Sigmoid colon (tissue), 7 donors: ENCODE results near the gene ARRB1. TPM values are rescaled to one million over a fixed set of nuclear protein-coding genes. Genes with fewer than 3 reads are reported as not detected.

Experiments
- DNase-seq: peaks from one replicate; pipeline ENCODE4 v3.0.0-alpha.2; 2019
- H3K27ac ChIP-seq, 4 donors: fragments of 200-600 bp; sonication (generic); one replicate each; pipeline ENCODE4 v1.5.1; 2016 to 2019; ENCODE audit warnings: mild to moderate bottlenecking in 1 of 4
- H3K27me3 ChIP-seq, 3 donors: fragments of 200-600 bp; sonication (generic); one replicate each; pipeline ENCODE4 v1.5.1; 2019; ENCODE audit warnings: mild to moderate bottlenecking in 1 of 3
- H3K36me3 ChIP-seq, 4 donors: fragments of 200-600 bp; sonication (generic); one replicate each; pipeline ENCODE4 v1.5.1; 2016 to 2019
- H3K4me1 ChIP-seq, 4 donors: fragments of 200-600 bp; sonication (generic); one replicate each; pipeline ENCODE4 v1.5.1; 2017 to 2019
- H3K4me3 ChIP-seq, 4 donors: fragments of 200-600 bp; sonication (generic); one replicate each; pipeline ENCODE4 v1.5.1; 2017 to 2019; ENCODE audit warnings: mild to moderate bottlenecking in 2 of 4, moderate library complexity in 1 of 4
- H3K9me3 ChIP-seq, 4 donors: fragments of 200-600 bp in 3 of 4; sonication (generic) in 3 of 4; one replicate each; pipeline versions ENCODE4 v1.5.1 to v1.6.1; 2013 to 2019
- EP300 ChIP-seq, 4 donors: sonication (generic); formaldehyde crosslinking; IDR thresholded peaks; one replicate each; pipeline ENCODE4 v1.6.1; 2017; ENCODE audit warnings: antibody characterized with exemption in 4 of 4
- POLR2A ChIP-seq, 2 donors: fragments of 450-650 bp; IDR thresholded peaks; one replicate each; pipeline ENCODE4 v1.6.1; 2016; ENCODE audit warnings: antibody characterized with exemption in 2 of 2, mild to moderate bottlenecking in 2 of 2, moderate library complexity in 2 of 2
- POLR2AphosphoS5 ChIP-seq, 4 donors: sonication (generic); formaldehyde crosslinking; IDR thresholded peaks; one replicate each; pipeline ENCODE4 v1.6.1; 2017; ENCODE audit warnings: antibody characterized with exemption in 4 of 4
- WGBS, 2 donors: extraction: QIAGEN DNeasy Blood & Tissue Kit; methylation state at CpG; one replicate each; pipeline ENCODE4 v1.1.7; 2013; 5-methylcytosine and 5-hydroxymethylcytosine counted together
- intact Hi-C: fragments of 100-400 bp; cut with DNase I; formaldehyde crosslinking; loops from one replicate; pipeline ENCODE4 v1.15.1; 2023
- polyA plus RNA-seq, 3 donors: library from polyadenylated mRNA; stranded (reverse); fragments of 200-250 nt; gene quantifications; one replicate each; pipeline ENCODE4 v1.2.3, GENCODE V29; 2013
- total RNA-seq, 4 donors: library from RNA; depleted of rRNA; stranded (reverse); fragments of >200 nt; gene quantifications; one replicate each; pipeline ENCODE4 v1.1.0, GENCODE V29; 2016
- TF ChIP-seq, protein P1 (sequence below), 4 experiments: fragments of 450-650 bp in 3 of 4; fragments of 200-600 bp in 1 of 4; IDR thresholded peaks; one replicate each; pipeline ENCODE4 v1.5.1; 2016 to 2019; ENCODE audit warnings: antibody characterized with exemption in 4 of 4, mild to moderate bottlenecking in 3 of 4, moderate library complexity in 2 of 4
- donor health status: healthy with polysubstance abuse.
- donor health status: Bipolar disorder and iron deficiency.
- donor health status: healthy.

The ARRB1 gene
- total and polyA plus RNA-seq, 7 donors: 24.0 to 96.7 (median 45.6) TPM

- TF ChIP-seq, protein P1, sequence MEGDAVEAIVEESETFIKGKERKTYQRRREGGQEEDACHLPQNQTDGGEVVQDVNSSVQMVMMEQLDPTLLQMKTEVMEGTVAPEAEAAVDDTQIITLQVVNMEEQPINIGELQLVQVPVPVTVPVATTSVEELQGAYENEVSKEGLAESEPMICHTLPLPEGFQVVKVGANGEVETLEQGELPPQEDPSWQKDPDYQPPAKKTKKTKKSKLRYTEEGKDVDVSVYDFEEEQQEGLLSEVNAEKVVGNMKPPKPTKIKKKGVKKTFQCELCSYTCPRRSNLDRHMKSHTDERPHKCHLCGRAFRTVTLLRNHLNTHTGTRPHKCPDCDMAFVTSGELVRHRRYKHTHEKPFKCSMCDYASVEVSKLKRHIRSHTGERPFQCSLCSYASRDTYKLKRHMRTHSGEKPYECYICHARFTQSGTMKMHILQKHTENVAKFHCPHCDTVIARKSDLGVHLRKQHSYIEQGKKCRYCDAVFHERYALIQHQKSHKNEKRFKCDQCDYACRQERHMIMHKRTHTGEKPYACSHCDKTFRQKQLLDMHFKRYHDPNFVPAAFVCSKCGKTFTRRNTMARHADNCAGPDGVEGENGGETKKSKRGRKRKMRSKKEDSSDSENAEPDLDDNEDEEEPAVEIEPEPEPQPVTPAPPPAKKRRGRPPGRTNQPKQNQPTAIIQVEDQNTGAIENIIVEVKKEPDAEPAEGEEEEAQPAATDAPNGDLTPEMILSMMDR (IDR thresholded peaks at IDR 0.05): no peak
- TF ChIP-seq EP300 (IDR thresholded peaks at IDR 0.05): no peak
- no peak for TF ChIP-seq POLR2A (IDR thresholded peaks at IDR 0.05)
- no peak for TF ChIP-seq POLR2AphosphoS5 (IDR thresholded peaks at IDR 0.05)
- no peaks in the 10 kb centered on the region for H3K36me3 ChIP-seq
- intact Hi-C loops: no loop called here
- no peak overlapping the region for H3K27ac ChIP-seq
- H3K4me3 ChIP-seq: no peak overlapping the region
- no peaks in the 10 kb centered on the region for H3K4me1 ChIP-seq
- no peaks in the 10 kb centered on the region for H3K9me3 ChIP-seq
- 65 to 66% methylated on average over 4 of the region's 4 CpGs for WGBS, 2 donors
- no peak for DNase-seq
- no peaks in the 10 kb centered on the region for H3K27me3 ChIP-seq
These were observed 125.7 kb downstream of the ARRB1 start for GRCh38 chr11:75225794-75226193.

GRCh38 chr11:75223954-75224643, 127.4 kb downstream of the ARRB1 start:
- TF ChIP-seq, protein P1 (IDR thresholded peaks at IDR 0.05): no peak
- TF ChIP-seq POLR2AphosphoS5 (IDR thresholded peaks at IDR 0.05) (no peak), POLR2A (IDR thresholded peaks at IDR 0.05) (no peak), EP300 (IDR thresholded peaks at IDR 0.05) (no peak)
- 46 to 48% methylated on average over 5 of the region's 5 CpGs for WGBS, 2 donors
- intact Hi-C loops: no loop called here
- no peaks in the 10 kb centered on the region for H3K36me3 ChIP-seq
- no peak overlapping the region for H3K4me3 ChIP-seq
- H3K9me3 ChIP-seq: no peaks in the 10 kb centered on the region
- H3K27ac ChIP-seq: no peak overlapping the region
- H3K4me1 ChIP-seq: no peaks in the 10 kb centered on the region
- DNase-seq: no peak
- no peaks in the 10 kb centered on the region for H3K27me3 ChIP-seq

DNA sequence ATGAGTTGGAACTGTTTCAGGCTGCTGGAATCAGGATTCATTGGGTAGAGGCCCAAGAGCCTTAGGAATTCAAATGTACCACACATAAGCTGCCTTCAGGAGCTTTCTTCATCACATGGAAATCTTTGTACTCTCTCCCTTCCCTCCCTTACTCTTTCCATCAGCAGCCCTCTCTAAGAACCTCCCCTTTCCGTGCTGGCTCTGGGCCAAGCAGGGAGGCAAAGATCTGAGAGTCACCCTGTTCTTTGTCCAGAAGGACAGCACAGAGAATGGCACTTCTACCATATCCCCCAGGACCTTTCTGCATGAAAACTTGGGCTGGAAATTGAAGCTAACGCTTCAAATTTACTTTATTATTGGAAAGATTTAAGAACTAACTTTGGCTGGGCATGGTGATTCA, 131.6 kb downstream of the ARRB1 start:
- intact Hi-C loops: no loop called here
- DNase-seq: no peak
- Histone ChIP-seq H3K4me3 (no peak overlapping the region), H3K27ac (no peak overlapping the region), H3K27me3 (peaks cover 0 to 4% (median 0%) of the 10 kb centered on the region in 3 donors), H3K36me3 (no peaks in the 10 kb centered on the region), H3K9me3 (no peaks in the 10 kb centered on the region), H3K4me1 (no peaks in the 10 kb centered on the region)
- TF ChIP-seq EP300 (IDR thresholded peaks at IDR 0.05) (no peak), POLR2AphosphoS5 (IDR thresholded peaks at IDR 0.05) (no peak), POLR2A (IDR thresholded peaks at IDR 0.05) (no peak)
- TF ChIP-seq, protein P1 (IDR thresholded peaks at IDR 0.05): no peak
- 55 to 57% methylated on average over 2 of the region's 2 CpGs for WGBS, 2 donors

DNA sequence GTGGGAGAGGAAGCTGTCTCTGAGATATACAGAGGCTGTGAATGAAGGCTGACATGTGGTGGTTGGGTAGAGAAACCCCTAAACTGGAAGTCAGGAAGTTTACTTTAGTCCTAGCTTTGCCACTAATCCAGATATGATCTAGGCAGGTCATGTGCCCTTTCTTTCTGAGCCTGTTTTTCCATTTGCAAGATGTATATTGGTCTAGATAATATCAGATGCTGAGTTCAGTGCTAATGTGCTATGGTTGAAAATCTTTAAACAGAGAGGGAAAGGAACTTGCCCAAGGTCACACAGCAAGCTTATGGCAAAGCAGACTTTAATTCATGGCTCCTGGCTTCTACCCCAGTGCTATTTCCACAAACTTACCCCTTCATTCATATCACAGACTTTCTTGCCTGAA, 136.6 kb downstream of the ARRB1 start:
- DNase-seq: no peak
- Histone ChIP-seq H3K27ac (no peak overlapping the region), H3K9me3 (no peaks in the 10 kb centered on the region), H3K4me1 (no peaks in the 10 kb centered on the region), H3K36me3 (no peaks in the 10 kb centered on the region), H3K4me3 (no peak overlapping the region), H3K27me3 (peaks cover 0 to 4% (median 0%) of the 10 kb centered on the region in 3 donors)
- intact Hi-C loops: no loop called here
- TF ChIP-seq, protein P1 (IDR thresholded peaks at IDR 0.05): no peak
- TF ChIP-seq POLR2AphosphoS5 (IDR thresholded peaks at IDR 0.05) (no peak), EP300 (IDR thresholded peaks at IDR 0.05) (no peak), POLR2A (IDR thresholded peaks at IDR 0.05) (no peak)

DNA sequence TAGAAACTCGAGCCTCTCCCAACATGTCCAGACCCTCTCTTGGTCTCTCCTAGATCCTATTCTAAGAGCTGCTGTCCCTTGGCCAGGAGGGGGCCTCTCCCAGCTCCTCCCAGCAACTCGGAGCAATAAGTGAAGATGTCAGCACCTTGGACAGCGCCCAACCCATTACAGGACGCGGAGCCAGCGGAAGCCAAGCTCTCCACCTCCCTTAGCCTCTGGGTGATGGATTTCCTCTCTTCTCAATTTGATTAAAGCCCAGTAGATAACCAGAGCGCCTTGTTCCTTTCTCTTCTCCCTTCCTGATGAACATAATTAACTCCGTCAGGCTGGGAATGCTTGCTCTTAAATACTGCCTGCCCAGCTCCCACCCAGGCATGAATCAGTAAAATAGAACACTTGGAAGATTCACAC, 137.0 kb downstream of the ARRB1 start:
- no peaks in the 10 kb centered on the region for H3K4me1 ChIP-seq
- no peaks in the 10 kb centered on the region for H3K36me3 ChIP-seq
- no peaks in the 10 kb centered on the region for H3K9me3 ChIP-seq
- WGBS, 2 donors: 1 to 4% methylated on average over 8 of the region's 8 CpGs
- intact Hi-C loops: no loop called here
- no peak overlapping the region for H3K27ac ChIP-seq
- DNase-seq: peak; percentile 66
- no peak overlapping the region for H3K4me3 ChIP-seq
- TF ChIP-seq POLR2A (IDR thresholded peaks at IDR 0.05) (no peak), EP300 (IDR thresholded peaks at IDR 0.05) (no peak), POLR2AphosphoS5 (IDR thresholded peaks at IDR 0.05) (no peak)
- TF ChIP-seq, protein P1 (IDR thresholded peaks at IDR 0.05): no peak
- peaks cover 0 to 4% (median 0%) of the 10 kb centered on the region in 3 donors for H3K27me3 ChIP-seq
